H9 (cell line): ENCODE data around the gene ASIC3. TPM values are rescaled to one million over a fixed set of nuclear protein-coding genes. Genes with fewer than 3 reads are reported as not detected.

Experiments used
- DNase-seq: peaks from one replicate; pipeline ENCODE4 v3.0.0-alpha.2; 2017
- H2AFZ ChIP-seq: one replicate; pipeline ENCODE4 v1.6.1; 2013; ENCODE audit warnings: mild to moderate bottlenecking, low read length, control low read depth, moderate library complexity
- H2AK5ac ChIP-seq: 2 replicates; pipeline ENCODE4 v1.6.1; 2013; ENCODE audit warnings: low read length, control low read depth, mixed read lengths; ENCODE audit not compliant: insufficient read length
- H2BK120ac ChIP-seq: one replicate; pipeline ENCODE4 v1.6.1; 2013; ENCODE audit warnings: low read depth, mild to moderate bottlenecking, low read length, control low read depth, inconsistent platforms; ENCODE audit not compliant: poor library complexity, severe bottlenecking
- H2BK12ac ChIP-seq: 2 replicates; pipeline ENCODE4 v1.6.1; 2013; ENCODE audit warnings: low read length, control low read depth, mixed read lengths, low read depth; ENCODE audit not compliant: insufficient read length
- H2BK15ac ChIP-seq: 2 replicates; pipeline ENCODE4 v1.6.1; 2013; ENCODE audit warnings: low read depth, low read length, control low read depth
- H2BK20ac ChIP-seq: one replicate; pipeline ENCODE4 v1.6.1; 2013; ENCODE audit warnings: low read depth, mild to moderate bottlenecking, low read length, control low read depth, inconsistent platforms; ENCODE audit not compliant: poor library complexity, severe bottlenecking
- H2BK5ac ChIP-seq: 2 replicates; pipeline ENCODE4 v1.6.1; 2013; ENCODE audit warnings: low read length, control low read depth, mixed read lengths; ENCODE audit not compliant: insufficient read length
- H3K14ac ChIP-seq: 2 replicates; pipeline ENCODE4 v1.6.1; 2013; ENCODE audit warnings: low read length, control low read depth; ENCODE audit not compliant: insufficient read depth
- H3K18ac ChIP-seq: 2 replicates; pipeline ENCODE4 v1.6.1; 2013; ENCODE audit warnings: low read depth, mild to moderate bottlenecking, mixed read lengths, low read length, control low read depth; ENCODE audit not compliant: insufficient read length
- H3K23ac ChIP-seq: 2 replicates; pipeline ENCODE4 v1.6.1; 2013; ENCODE audit warnings: low read length, control low read depth, mixed read lengths, low read depth; ENCODE audit not compliant: insufficient read length
- H3K23me2 ChIP-seq: 2 replicates; pipeline ENCODE4 v1.6.1; 2013; ENCODE audit warnings: low read depth, mild to moderate bottlenecking, mixed read lengths, low read length, control low read depth; ENCODE audit not compliant: insufficient read length, poor library complexity, severe bottlenecking
- H3K27ac ChIP-seq: 2 replicates; pipeline ENCODE4 v1.5.1; 2013; ENCODE audit warnings: low read length, control low read depth, mixed read lengths, low read depth; ENCODE audit not compliant: insufficient read length
- H3K27me3 ChIP-seq: 2 replicates; pipeline ENCODE4 v1.6.1; 2013; ENCODE audit warnings: low read length, control low read depth, inconsistent platforms; ENCODE audit not compliant: insufficient read depth
- H3K4ac ChIP-seq: 2 replicates; pipeline ENCODE4 v1.6.1; 2013; ENCODE audit warnings: low read depth, mild to moderate bottlenecking, control low read depth, inconsistent platforms, low read length, moderate library complexity
- H3K4me1 ChIP-seq: 2 replicates; pipeline ENCODE4 v1.6.1; 2013; ENCODE audit warnings: low read length, control low read depth, inconsistent platforms; ENCODE audit not compliant: insufficient read depth
- H3K4me2 ChIP-seq: 2 replicates; pipeline ENCODE4 v1.6.1; 2013; ENCODE audit warnings: low read length, control low read depth, mixed read lengths; ENCODE audit not compliant: insufficient read length, insufficient read depth
- H3K56ac ChIP-seq: 2 replicates; pipeline ENCODE4 v1.6.1; 2013; ENCODE audit warnings: low read depth, mild to moderate bottlenecking, mixed read lengths, low read length, control low read depth; ENCODE audit not compliant: insufficient read length
- H3K79me1 ChIP-seq: 2 replicates; pipeline ENCODE4 v1.6.1; 2013; ENCODE audit warnings: low read depth, mild to moderate bottlenecking, moderate library complexity, low read length, control low read depth, inconsistent platforms; ENCODE audit not compliant: insufficient read depth, poor library complexity, severe bottlenecking
- H3K79me2 ChIP-seq: 2 replicates; pipeline ENCODE4 v1.6.1; 2013; ENCODE audit warnings: low read length, control low read depth, inconsistent platforms; ENCODE audit not compliant: insufficient read depth
- H3K9ac ChIP-seq: 2 replicates; pipeline ENCODE4 v1.6.1; 2013; ENCODE audit warnings: low read length, control low read depth, mixed read lengths; ENCODE audit not compliant: insufficient read length; ENCODE audit errors: extremely low read depth
- H3K9me3 ChIP-seq: one replicate; pipeline ENCODE4 v1.6.1; 2013; ENCODE audit warnings: low read depth, low read length, inconsistent platforms; ENCODE audit not compliant: control insufficient read depth
- H3T11ph ChIP-seq: one replicate; pipeline ENCODE4 v1.6.1; 2013; ENCODE audit warnings: mild to moderate bottlenecking, low read length, control low read depth, inconsistent platforms
- H4K20me1 ChIP-seq: one replicate; pipeline ENCODE4 v1.6.1; 2013; ENCODE audit not compliant: control insufficient read depth, insufficient read length, insufficient read depth
- H4K5ac ChIP-seq: 2 replicates; pipeline ENCODE4 v1.6.1; 2013; ENCODE audit warnings: low read depth, mild to moderate bottlenecking, mixed read lengths, low read length, control low read depth; ENCODE audit not compliant: insufficient read length
- H4K8ac ChIP-seq: replicated peaks from 2 replicates; pipeline ENCODE4 v1.6.1; 2013; ENCODE audit warnings: low read length, control low read depth, mixed read lengths, low read depth; ENCODE audit not compliant: insufficient read length
- H4K91ac ChIP-seq: 2 replicates; pipeline ENCODE4 v1.6.1; 2013; ENCODE audit warnings: low read depth, mild to moderate bottlenecking, moderate library complexity, mixed read lengths, low read length, control low read depth; ENCODE audit not compliant: insufficient read length
- H3K27ac Mint-ChIP-seq, 3 experiments: 2 replicates in 2 of 3; 3 replicates in 1 of 3; pipeline ENCODE4 v1.8.0; 2020 to 2021; ENCODE audit warnings: mixed read lengths in 3 of 3, mild to moderate bottlenecking in 1 of 3, moderate library complexity in 1 of 3
- H3K27me3 Mint-ChIP-seq: 2 replicates; pipeline ENCODE4 v1.8.0; 2021; ENCODE audit warnings: low read depth, mild to moderate bottlenecking, moderate library complexity, mixed read lengths
- H3K36me3 Mint-ChIP-seq, 3 experiments: 2 replicates in 2 of 3; 3 replicates in 1 of 3; pipeline ENCODE4 v1.8.0; 2020 to 2021; ENCODE audit warnings: low read depth in 3 of 3, mixed read lengths in 3 of 3; ENCODE audit not compliant: insufficient read depth in 1 of 3
- H3K4me1 Mint-ChIP-seq, 2 experiments: 2 replicates each; pipeline ENCODE4 v1.8.0; 2020; ENCODE audit warnings: mixed read lengths in 2 of 2
- H3K4me3 Mint-ChIP-seq, 2 experiments: 2 replicates in 1 of 2; 3 replicates in 1 of 2; pipeline ENCODE4 v1.8.0; 2020 to 2021; ENCODE audit warnings: mild to moderate bottlenecking in 2 of 2, mixed read lengths in 2 of 2, moderate library complexity in 1 of 2
- H3K9me3 Mint-ChIP-seq, 2 experiments: 2 replicates in 1 of 2; 3 replicates in 1 of 2; pipeline ENCODE4 v1.8.0; 2020; ENCODE audit warnings: mild to moderate bottlenecking in 2 of 2, mixed read lengths in 2 of 2, moderate library complexity in 1 of 2
- CTCF ChIP-seq: fragments of 200-600 bp; sonication (generic); conservative IDR thresholded peaks from 3 replicates; pipeline ENCODE4 v1.8.0; 2021; ENCODE audit warnings: antibody characterized with exemption, mild to moderate bottlenecking
- WGBS: extraction: QIAGEN DNeasy Blood & Tissue Kit; methylation state at CpG from one replicate; pipeline ENCODE4 v1.1.7; 2013; ENCODE audit warnings: missing lambda C conversion rate, low lambda C conversion rate, mixed read lengths; ENCODE audit not compliant: insufficient read length; ENCODE audit errors: extremely low coverage; 5-methylcytosine and 5-hydroxymethylcytosine counted together
- total RNA-seq: library from RNA; stranded (reverse); gene quantifications from 2 replicates; pipeline ENCODE4 v1.2.1, GENCODE V29; 2021

Gene ASIC3
- total RNA-seq, 1 experiment from 2014 or later: 1.7 TPM

DNA sequence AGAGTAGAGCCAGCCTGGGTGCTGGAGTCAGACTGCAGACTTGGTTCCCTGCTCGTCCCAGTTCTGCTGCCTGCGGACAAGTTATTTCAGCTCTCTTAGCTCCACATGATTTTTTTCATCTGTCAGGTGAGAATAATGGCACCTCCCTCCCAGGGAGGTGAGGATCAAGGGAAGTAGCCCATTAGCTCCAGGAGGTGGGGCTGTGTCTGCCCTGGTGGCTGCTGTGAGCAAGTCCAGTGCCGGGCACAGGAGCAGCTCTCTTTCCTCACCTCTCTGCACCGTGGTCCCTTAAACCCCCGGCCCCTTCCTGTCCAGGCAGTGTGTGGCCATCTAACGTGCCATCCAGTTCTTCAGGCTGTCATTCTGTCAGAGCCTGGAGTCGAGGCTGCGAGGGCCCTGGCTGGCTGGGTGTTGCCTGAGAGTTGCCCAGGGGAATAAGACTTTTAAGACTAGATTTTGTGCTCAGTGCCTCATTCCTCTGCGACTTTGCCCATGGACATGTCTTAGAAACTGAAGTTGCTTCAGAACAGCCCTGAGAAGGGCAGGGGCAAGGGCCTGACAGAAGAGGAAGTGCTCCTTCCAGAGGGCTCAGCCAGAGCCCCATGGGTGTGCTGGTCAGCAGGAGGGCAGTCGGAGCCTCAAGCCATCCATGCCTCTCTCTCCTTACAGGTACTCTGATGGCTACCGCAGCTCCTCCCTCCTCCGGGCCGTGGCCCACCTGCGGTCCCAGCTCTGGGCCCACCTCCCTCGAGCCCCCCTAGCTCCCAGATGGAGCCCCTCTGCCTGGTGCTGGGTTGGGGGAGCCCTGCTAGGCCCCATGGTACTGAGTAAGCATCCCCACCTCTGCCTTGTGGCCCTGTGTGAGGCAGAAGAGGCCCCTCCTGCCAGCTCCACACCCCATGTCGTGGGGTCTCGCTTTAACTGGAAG lies 15.1 kb upstream of the ASIC3 start:
- Histone ChIP-seq H3K23me2 (peaks cover 4% of the 10 kb centered on the region), H3K23ac (no peak overlapping the region), H2BK12ac (no peak overlapping the region), H2AK5ac (no peak overlapping the region), H4K5ac (no peak overlapping the region), H4K20me1 (no peaks in the 10 kb centered on the region), H4K8ac (no peak overlapping the region), H3T11ph (no peak overlapping the region), H2BK15ac (no peak overlapping the region), H3K79me1 (no peaks in the 10 kb centered on the region), H3K9me3 (no peaks in the 10 kb centered on the region), H2BK20ac (no peak overlapping the region), H3K18ac (no peak overlapping the region), H3K79me2 (no peaks in the 10 kb centered on the region), H3K56ac (no peak overlapping the region), H3K4me1 (no peaks in the 10 kb centered on the region), H4K91ac (no peak overlapping the region), H2AFZ (no peak overlapping the region), H2BK120ac (no peak overlapping the region), H3K4ac (no peak overlapping the region), H3K4me2 (no peak overlapping the region), H3K9ac (no peak overlapping the region), H2BK5ac (no peak overlapping the region), H3K27ac (no peak overlapping the region), H3K27me3 (no peaks in the 10 kb centered on the region), H3K14ac (no peak overlapping the region)
- H3K27ac Mint-ChIP-seq: no peak overlapping the region
- H3K36me3 Mint-ChIP-seq: peaks cover 0 to 8% (median 4%) of the 10 kb centered on the region in 3 experiments; a peak in 4 of 7 replicates
- TF ChIP-seq CTCF: peak; percentile 30; the same call in 2 of the 3 replicates
- WGBS: no CpG with 5 or more reads among the region's 17 CpGs
- DNase-seq: no peak
- no peak overlapping the region for H3K4me3 Mint-ChIP-seq
- no peaks in the 10 kb centered on the region for H3K27me3 Mint-ChIP-seq
- peaks cover 4 to 7% of the 10 kb centered on the region in 2 experiments for H3K4me1 Mint-ChIP-seq
- H3K9me3 Mint-ChIP-seq: no peaks in the 10 kb centered on the region
